NCI-H2196 treated with DMSO at 0.1 percent for 48 hours (cell line): ENCODE measurements around the gene PCP2.
"Not testable (repeated sequence)": the region's sequence is repeated elsewhere in the genome, so short reads cannot be mapped to it uniquely, and the experiment has no call there.

Source experiments
- DNase-seq: peaks from one replicate; lab custom pipeline; 2025; ENCODE audit not compliant: unreplicated experiment; lab: John Stamatoyannopoulos, UW

Gene PCP2

DNA sequence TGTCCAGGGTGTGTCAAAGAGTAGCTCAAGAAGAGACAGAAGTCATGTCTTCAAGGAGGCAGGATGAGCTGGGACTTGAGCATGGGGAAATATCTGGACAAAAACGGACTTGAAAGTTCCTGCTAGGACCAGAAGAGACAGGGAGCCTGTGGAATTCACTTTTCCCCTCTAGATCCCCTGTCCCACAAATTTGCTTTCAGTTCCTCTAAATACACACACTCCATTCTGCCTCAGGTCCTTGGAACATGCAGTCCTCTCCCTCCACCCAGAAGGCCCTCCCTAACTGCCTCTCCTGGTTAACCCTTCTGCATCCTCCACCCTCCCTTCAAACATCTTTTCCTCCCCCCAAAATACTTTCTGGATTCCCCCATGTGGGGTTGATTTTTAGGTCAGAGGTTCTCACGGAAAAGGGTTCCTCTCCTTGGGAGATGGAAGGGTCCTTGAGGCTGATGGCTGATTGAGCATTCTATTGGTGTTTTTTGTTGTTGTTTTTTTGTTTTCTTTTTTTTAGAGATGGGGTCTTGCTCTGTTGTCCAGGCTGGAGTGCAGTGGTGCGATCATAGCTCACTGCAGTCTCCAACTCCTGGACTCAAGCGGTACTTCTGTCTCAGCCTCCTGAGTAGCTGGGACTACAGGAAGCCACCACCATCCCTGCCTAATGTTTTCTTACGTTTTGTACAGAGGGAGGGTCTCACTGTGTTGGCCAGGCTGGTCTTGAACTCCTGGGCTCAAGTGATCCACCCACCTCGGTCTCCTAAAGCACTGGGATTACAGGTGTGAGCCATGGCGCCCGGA, 28.4 kb upstream of the PCP2 start:
- no peak for DNase-seq

DNA sequence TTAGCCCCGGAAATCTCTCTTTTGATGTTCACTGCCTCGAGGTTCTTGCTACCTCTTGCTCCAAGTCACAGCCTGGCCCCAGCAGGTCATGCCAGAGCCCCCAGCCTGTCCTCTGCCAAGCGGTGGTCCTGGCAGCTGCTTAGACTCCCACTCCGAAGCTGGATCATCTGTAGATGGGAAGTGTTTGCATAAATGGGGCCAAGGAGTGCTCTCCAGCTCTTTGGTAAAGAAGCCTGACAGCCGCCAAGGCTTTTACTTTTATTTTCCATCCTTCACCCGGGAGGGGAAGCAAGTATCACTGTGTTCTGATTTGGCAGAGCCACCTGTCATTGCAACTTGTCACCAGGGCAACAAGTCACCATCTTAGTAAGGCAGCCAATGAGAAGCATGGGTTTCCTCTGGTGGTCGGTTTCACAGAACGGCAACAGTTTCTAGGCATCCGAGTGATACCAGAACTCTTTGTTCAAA, 24.7 kb upstream of the PCP2 start:
- DNase-seq: peak; percentile 9

- DNase-seq: no peak
Observed at GRCh38 chr19:7657131-7657751, 23.7 kb upstream of the PCP2 start.

DNA sequence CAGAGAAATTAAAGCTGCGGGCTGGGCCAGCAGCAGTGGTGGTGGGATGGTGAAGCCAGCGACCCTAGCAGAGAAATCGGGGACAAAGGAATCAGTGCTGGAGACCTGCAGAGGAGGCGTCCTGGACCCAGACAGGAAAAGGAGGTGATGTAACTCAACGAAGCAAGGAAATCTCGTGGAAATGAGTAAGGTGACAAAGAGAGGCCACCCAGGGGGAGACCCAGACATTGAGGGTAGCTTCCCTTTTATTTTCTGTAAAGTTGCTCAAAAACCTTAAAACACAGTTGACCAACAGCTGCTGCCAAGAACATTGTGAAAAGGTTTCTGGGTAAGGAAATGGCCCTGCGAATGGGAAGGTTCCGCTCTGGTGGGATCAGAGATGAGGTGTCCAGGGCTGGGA, 22.1 kb upstream of the PCP2 start:
- DNase-seq: no peak

DNA sequence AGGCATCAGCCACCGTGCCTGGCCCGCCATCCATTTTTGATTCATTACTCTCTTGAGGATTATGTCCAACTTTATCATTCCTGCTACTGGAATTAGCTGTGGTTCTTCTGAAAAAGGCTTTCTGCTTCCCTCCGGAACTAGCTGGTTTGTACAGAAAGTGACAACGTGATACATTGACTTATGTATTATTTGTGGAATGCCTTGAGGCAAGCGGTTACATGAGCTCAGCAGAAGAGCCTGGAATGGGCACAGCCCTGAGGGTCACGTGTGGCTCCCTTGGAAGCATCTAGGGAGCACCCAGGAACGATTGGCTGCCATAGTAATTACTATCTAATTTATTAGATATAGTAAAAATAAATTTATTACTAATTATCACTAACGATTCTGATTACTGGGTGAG, 20.9 kb upstream of the PCP2 start:
- no peak for DNase-seq

- DNase-seq: peak; percentile 84
Observed at GRCh38 chr19:7652061-7652641, 18.6 kb upstream of the PCP2 start.

- DNase-seq: no peak
Observed at GRCh38 chr19:7650148-7650547, 16.6 kb upstream of the PCP2 start.

- DNase-seq: no peak
Observed at GRCh38 chr19:7648265-7649014, 14.9 kb upstream of the PCP2 start.

DNA sequence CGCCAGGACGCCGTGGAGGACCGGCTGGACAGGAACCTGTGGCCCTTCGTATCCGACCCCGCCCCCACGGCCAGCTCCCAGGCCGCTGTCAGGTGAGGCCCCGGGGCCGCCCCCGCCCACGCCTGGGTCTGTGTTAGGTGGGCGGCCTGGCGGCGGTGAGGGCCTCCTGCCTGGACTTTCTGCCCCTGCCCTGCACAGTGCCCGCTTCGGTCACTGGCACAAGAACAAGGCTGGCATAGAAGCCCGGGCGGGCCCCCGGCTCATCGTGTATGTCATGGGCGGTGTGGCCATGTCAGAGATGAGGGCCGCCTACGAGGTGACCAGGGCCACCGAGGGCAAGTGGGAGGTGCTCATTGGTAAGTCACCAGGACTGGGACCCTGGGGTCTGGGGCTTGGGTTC, 13.6 kb upstream of the PCP2 start:
- no peak for DNase-seq

DNA sequence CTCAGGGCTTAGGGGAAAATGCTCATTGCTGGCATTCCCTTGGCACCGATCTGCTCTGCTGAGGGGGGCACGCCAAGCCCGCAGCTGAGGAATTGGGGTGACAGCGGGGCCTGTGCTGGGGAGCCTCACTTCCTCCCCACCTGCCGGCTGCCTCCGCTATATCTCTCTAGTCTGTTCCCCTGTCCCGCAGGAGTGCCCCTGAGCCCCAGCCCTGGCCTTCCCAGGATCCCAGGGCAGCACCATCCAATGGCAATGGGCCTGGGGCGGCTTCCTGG, 12.8 kb upstream of the PCP2 start:
- DNase-seq: no peak

- no peak for DNase-seq
Observed at GRCh38 chr19:7645656-7646425, 12.3 kb upstream of the PCP2 start.

GRCh38 chr19:7645163-7645562, 11.6 kb upstream of the PCP2 start:
- no peak for DNase-seq

DNA sequence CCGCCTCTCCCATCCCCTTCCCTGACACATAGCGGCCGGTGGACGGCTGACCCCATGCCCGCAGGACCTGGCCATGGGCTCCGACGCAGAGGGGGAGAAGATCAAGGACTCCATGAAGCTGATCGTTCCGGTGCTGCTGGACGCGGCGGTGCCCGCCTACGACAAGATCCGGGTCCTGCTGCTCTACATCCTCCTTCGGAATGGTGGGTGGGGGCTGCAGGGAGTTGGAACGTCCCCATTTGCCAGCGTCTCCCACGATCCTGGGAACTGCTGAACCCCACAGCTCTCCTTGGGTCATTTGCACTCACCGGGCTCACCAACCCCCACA, 11.0 kb upstream of the PCP2 start:
- DNase-seq: no peak

DNA sequence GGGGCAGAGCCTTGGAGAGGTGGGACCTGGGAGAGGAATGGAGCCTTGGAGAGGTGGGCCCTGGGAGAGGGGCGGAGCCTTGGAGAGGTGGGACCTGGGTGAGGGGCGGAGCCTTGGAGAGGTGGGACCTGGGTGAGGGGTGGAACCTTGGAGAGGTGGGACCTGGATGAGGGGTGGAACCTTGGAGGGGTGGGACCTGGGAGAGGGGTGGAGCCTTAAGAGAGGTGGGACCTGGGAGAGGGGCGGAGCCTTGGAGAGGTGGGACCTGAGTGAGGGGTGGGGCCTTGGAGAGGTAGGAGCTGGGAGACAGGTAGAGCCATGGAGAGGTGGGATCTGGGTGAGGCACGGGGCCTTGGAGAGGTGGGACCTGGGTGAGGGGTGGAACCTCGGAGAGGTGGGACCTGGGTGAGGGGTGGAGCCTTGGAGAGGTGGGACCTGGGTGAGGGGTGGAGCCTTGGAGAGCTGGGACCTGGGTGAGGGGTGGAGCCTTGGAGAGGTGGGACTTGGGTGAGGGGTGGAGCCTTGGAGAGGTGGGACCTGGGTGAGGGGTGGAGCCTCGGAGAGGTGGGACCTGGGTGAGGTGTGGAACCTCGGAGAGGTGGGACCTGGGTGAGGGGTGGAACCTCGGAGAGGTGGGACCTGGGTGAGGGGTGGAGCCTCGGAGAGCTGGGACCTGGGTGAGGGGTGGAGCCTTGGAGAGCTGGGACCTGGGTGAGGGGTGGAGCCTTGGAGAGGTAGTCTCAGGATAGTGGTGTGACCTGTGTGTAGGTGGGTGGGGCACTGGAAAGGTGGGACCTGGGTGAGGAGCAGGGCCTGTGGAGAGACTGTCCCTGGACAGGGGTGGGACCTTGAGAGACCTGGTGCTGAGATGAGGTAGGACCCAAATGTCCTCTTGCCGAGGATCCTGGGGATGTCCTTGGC, 10.4 kb upstream of the PCP2 start:
- not testable (repeated sequence) for DNase-seq

DNA sequence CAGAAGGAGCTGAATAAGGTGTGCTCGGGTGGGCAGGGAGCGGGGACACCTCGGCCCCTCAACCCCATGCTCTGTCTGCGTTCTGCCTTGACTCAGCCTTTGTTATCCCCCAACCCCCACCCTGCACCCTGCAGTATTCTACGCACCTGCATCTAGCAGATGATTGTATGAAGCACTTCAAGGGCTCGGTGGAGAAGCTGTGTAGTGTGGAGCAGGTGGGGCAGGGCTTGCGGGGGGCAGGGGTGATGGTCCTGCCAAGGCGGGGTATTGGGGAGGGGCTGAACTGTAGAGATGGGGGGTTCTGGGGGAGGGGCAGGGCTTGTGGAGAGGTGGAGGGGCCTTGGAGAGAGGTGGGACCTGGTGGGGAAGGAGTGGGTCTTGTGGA, 9.5 kb upstream of the PCP2 start:
- DNase-seq: no peak

GRCh38 chr19:7642295-7643030, 8.9 kb upstream of the PCP2 start:
- DNase-seq: no peak

GRCh38 chr19:7641290-7642276, 8.1 kb upstream of the PCP2 start:
- DNase-seq: no peak

- DNase-seq: no peak
Observed at GRCh38 chr19:7640803-7641202, 7.3 kb upstream of the PCP2 start.
